CD4-positive, alpha-beta T cell treated with Interleukin-2 at 100 ng/mL for 4 hours (primary cell): ENCODE measurements around the gene SLC35B2.
A peak's percentile ranks its signal among the peaks of the same experiment; 100 is the strongest.

Experiments
- DNase-seq: peaks from one replicate; pipeline ENCODE4 v3.0.0-alpha.2; 2020; ENCODE audit warnings: low spot score

SLC35B2 gene

GRCh38 chr6:44285552-44286284 is 28.4 kb upstream of the SLC35B2 start:
- DNase-seq, result no peak

- DNase-seq, result no peak
Observed at GRCh38 chr6:44284867-44285266, 27.5 kb upstream of the SLC35B2 start.

GRCh38 chr6:44284121-44284520 is 26.8 kb upstream of the SLC35B2 start:
- no peak for DNase-seq

GRCh38 chr6:44278774-44279697 is 21.7 kb upstream of the SLC35B2 start:
- DNase-seq, result no peak

GRCh38 chr6:44278315-44278714 is 21.0 kb upstream of the SLC35B2 start:
- DNase-seq, result no peak

- no peak for DNase-seq
Observed at GRCh38 chr6:44277763-44278162, 20.4 kb upstream of the SLC35B2 start.

- DNase-seq, result no peak
Observed at GRCh38 chr6:44276667-44277640, 19.6 kb upstream of the SLC35B2 start.

- peak; percentile 14 for DNase-seq
Observed at GRCh38 chr6:44275749-44276648, 18.7 kb upstream of the SLC35B2 start.

GRCh38 chr6:44275271-44275748 is 18.0 kb upstream of the SLC35B2 start:
- DNase-seq, result no peak

- no peak for DNase-seq
Observed at GRCh38 chr6:44273617-44274016, 16.3 kb upstream of the SLC35B2 start.

- no peak for DNase-seq
Observed at GRCh38 chr6:44272999-44273566, 15.8 kb upstream of the SLC35B2 start.

- DNase-seq, result no peak
Observed at GRCh38 chr6:44272529-44272928, 15.2 kb upstream of the SLC35B2 start.

- no peak for DNase-seq
Observed at GRCh38 chr6:44271914-44272313, 14.6 kb upstream of the SLC35B2 start.

- DNase-seq, result no peak
Observed at GRCh38 chr6:44271406-44271723, 14.0 kb upstream of the SLC35B2 start.

- no peak for DNase-seq
Observed at GRCh38 chr6:44270526-44271405, 13.4 kb upstream of the SLC35B2 start.

- no peak for DNase-seq
Observed at GRCh38 chr6:44269921-44270525, 12.7 kb upstream of the SLC35B2 start, which contains the start of gene TMEM151B. TSS of gene TMEM151B (plus strand) at chr6:44270450. CDS start at chr6:44270743, 293 bp downstream.

GRCh38 chr6:44269178-44269920 is 12.0 kb upstream of the SLC35B2 start:
- DNase-seq, result no peak

- peak; percentile 70 for DNase-seq
Observed at GRCh38 chr6:44268095-44268628, 10.8 kb upstream of the SLC35B2 start.
